HEK293 (cell line): ENCODE data around the gene ZNF654.

Source experiments
- CTCF ChIA-PET: fragments of 350-600 bp; formaldehyde crosslinking; extraction: SDS; loops from one replicate; lab custom pipeline; 2021; ENCODE audit warnings: antibody characterized with exemption; lab: Yijun Ruan, JAX
- POLR2A ChIA-PET: fragments of 300-600 bp; formaldehyde crosslinking; extraction: SDS; loops from one replicate; lab custom pipeline; 2020; ENCODE audit warnings: antibody characterized with exemption, inconsistent platforms; lab: Yijun Ruan, JAX
- H3K27ac ChIP-seq: fragments of 200-500 bp; sonication (Bioruptor generic); 2 replicates; pipeline ENCODE4 v1.5.1; 2014; ENCODE audit warnings: low read depth, low read length, control low read depth, inconsistent platforms; ENCODE audit errors: extremely low read depth
- H3K36me3 ChIP-seq, 2 experiments: fragments of 200-500 bp in 1 of 2; sonication (Bioruptor generic) in 1 of 2; 1 replicate in 1 of 2; 2 replicates in 1 of 2; pipeline ENCODE4 v1.5.1; 2014 to 2017; ENCODE audit warnings: inconsistent platforms in 2 of 2, low read length in 2 of 2; ENCODE audit not compliant: control insufficient read depth in 2 of 2, insufficient read depth in 1 of 2
- H3K4me1 ChIP-seq: fragments of 200-500 bp; sonication (Bioruptor generic); 2 replicates; pipeline ENCODE4 v1.5.1; 2014; ENCODE audit warnings: mild to moderate bottlenecking, low read length, inconsistent platforms; ENCODE audit not compliant: control insufficient read depth, insufficient read depth
- H3K4me3 ChIP-seq: 2 replicates; pipeline ENCODE4 v1.5.1; 2011; ENCODE audit warnings: low read depth, mild to moderate bottlenecking, control low read depth, low read length, moderate library complexity
- H3K9me3 ChIP-seq: fragments of 200-500 bp; sonication (Bioruptor generic); 2 replicates; pipeline ENCODE4 v1.5.1; 2014; ENCODE audit warnings: low read depth, low read length, inconsistent platforms; ENCODE audit not compliant: control insufficient read depth, insufficient read depth
- GLI2 ChIP-seq: fragments of 450-650 bp; formaldehyde crosslinking; IDR thresholded peaks from 2 replicates; pipeline ENCODE4; 2017; ENCODE audit warnings: missing biosample characterization, missing genetic modification characterization, low read depth, borderline replicate concordance
- HOXA7 ChIP-seq: sonication (generic); formaldehyde crosslinking; IDR thresholded peaks from 2 replicates; pipeline ENCODE4 v1.8.1; 2022; ENCODE audit warnings: missing genetic modification reagents, borderline replicate concordance
- HOXD13 ChIP-seq: sonication (generic); formaldehyde crosslinking; IDR thresholded peaks from 2 replicates; pipeline ENCODE4 v1.8.0; 2022; ENCODE audit warnings: missing genetic modification reagents, borderline replicate concordance
- KLF9 ChIP-seq: fragments of 450-650 bp; formaldehyde crosslinking; IDR thresholded peaks from 2 replicates; pipeline ENCODE4 v1.5.1; 2016; ENCODE audit warnings: missing biosample characterization, missing genetic modification characterization, low read depth
- MZF1 ChIP-seq: fragments of 450-650 bp; formaldehyde crosslinking; IDR thresholded peaks from 2 replicates; pipeline ENCODE4 v1.5.1; 2017; ENCODE audit warnings: missing biosample characterization, missing genetic modification characterization, borderline replicate concordance
- OVOL3 ChIP-seq: fragments of 450-650 bp; formaldehyde crosslinking; IDR thresholded peaks from 2 replicates; pipeline ENCODE4 v1.5.1; 2016; ENCODE audit warnings: missing biosample characterization, missing genetic modification characterization
- SCRT2 ChIP-seq: fragments of 450-650 bp; formaldehyde crosslinking; IDR thresholded peaks from 2 replicates; pipeline ENCODE4 v1.5.1; 2016; ENCODE audit warnings: missing biosample characterization, missing genetic modification characterization
- ZFP37 ChIP-seq: fragments of 450-650 bp; formaldehyde crosslinking; IDR thresholded peaks from 2 replicates; pipeline ENCODE4 v1.5.1; 2016; ENCODE audit warnings: missing biosample characterization, missing genetic modification characterization
- ZNF140 ChIP-seq: fragments of 450-650 bp; formaldehyde crosslinking; IDR thresholded peaks from 2 replicates; pipeline ENCODE4 v1.5.1; 2016; ENCODE audit warnings: missing biosample characterization, missing genetic modification characterization
- ZNF146 ChIP-seq: fragments of 450-650 bp; formaldehyde crosslinking; IDR thresholded peaks from 2 replicates; pipeline ENCODE4 v1.5.1; 2016; ENCODE audit warnings: missing biosample characterization, missing genetic modification characterization
- ZNF174 ChIP-seq: fragments of 450-650 bp; formaldehyde crosslinking; IDR thresholded peaks from 2 replicates; pipeline ENCODE4 v1.5.0; 2017; ENCODE audit warnings: missing biosample characterization, mild to moderate bottlenecking, missing genetic modification characterization
- ZNF202 ChIP-seq: fragments of 450-650 bp; formaldehyde crosslinking; IDR thresholded peaks from 2 replicates; pipeline ENCODE4 v1.5.1; 2016; ENCODE audit warnings: missing biosample characterization, missing genetic modification characterization, borderline replicate concordance
- ZNF335 ChIP-seq: fragments of 450-650 bp; formaldehyde crosslinking; conservative IDR thresholded peaks from 2 replicates; pipeline ENCODE4 v1.5.1; 2016; ENCODE audit warnings: missing biosample characterization, missing genetic modification characterization
- ZNF341 ChIP-seq: fragments of 450-650 bp; formaldehyde crosslinking; IDR thresholded peaks from 2 replicates; pipeline ENCODE4; 2016; ENCODE audit warnings: low read depth, missing biosample characterization, missing genetic modification characterization
- ZNF366 ChIP-seq: fragments of 450-650 bp; formaldehyde crosslinking; conservative IDR thresholded peaks from 2 replicates; pipeline ENCODE4 v1.5.1; 2016; ENCODE audit warnings: missing biosample characterization, missing genetic modification characterization
- ZNF548 ChIP-seq: fragments of 450-650 bp; formaldehyde crosslinking; IDR thresholded peaks from 2 replicates; pipeline ENCODE4 v1.5.1; 2016; ENCODE audit warnings: missing biosample characterization, missing genetic modification characterization
- ZNF629 ChIP-seq: fragments of 450-650 bp; formaldehyde crosslinking; IDR thresholded peaks from 2 replicates; pipeline ENCODE4 v1.5.1; 2017; ENCODE audit warnings: missing biosample characterization, missing genetic modification characterization
- ZNF701 ChIP-seq: fragments of 450-650 bp; formaldehyde crosslinking; IDR thresholded peaks from 2 replicates; pipeline ENCODE4 v1.5.1; 2016; ENCODE audit warnings: missing biosample characterization, missing genetic modification characterization
- ZNF747 ChIP-seq: fragments of 450-650 bp; formaldehyde crosslinking; IDR thresholded peaks from 2 replicates; pipeline ENCODE4 v1.5.1; 2016; ENCODE audit warnings: missing biosample characterization, missing genetic modification characterization
- ZNF843 ChIP-seq: fragments of 450-650 bp; formaldehyde crosslinking; IDR thresholded peaks from 2 replicates; pipeline ENCODE4 v1.5.1; 2016; ENCODE audit warnings: missing biosample characterization, missing genetic modification characterization
- TF ChIP-seq, protein P1 (sequence below): IDR thresholded peaks from 2 replicates; pipeline ENCODE4 v1.6.1; 2011; ENCODE audit warnings: mild to moderate bottlenecking, low read depth, low read length, borderline replicate concordance
- TF ChIP-seq, protein P2 (sequence below): fragments of 450-650 bp; formaldehyde crosslinking; IDR thresholded peaks from 2 replicates; pipeline ENCODE4 v1.5.1; 2017; ENCODE audit warnings: missing biosample characterization, missing genetic modification characterization
- TF ChIP-seq, protein P3 (sequence below): fragments of 450-650 bp; formaldehyde crosslinking; IDR thresholded peaks from 2 replicates; pipeline ENCODE4 v1.5.1; 2016; ENCODE audit warnings: missing biosample characterization, missing genetic modification characterization

The ZNF654 gene

DNA sequence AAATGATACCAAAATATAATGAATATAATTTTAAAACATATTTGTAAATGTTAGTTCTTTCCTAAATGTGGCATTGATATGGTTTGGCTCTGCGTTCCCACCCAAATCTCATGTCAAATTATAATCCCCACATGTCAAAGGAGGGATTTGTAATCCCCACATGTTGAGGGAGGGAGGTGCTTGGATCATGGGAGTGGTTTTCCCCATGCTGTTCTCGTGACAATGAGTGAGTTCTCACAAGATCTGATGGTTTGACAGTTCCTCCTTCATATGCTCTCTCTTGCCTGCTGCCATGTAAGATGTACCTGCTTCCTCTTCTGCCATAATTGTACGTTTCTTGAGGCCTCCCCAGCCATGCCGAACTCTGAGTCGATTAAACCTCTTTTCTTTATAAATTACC lies 12.3 kb upstream of the ZNF654 start:
- Histone ChIP-seq H3K36me3 (no peaks in the 10 kb centered on the region), H3K27ac (no peak overlapping the region), H3K9me3 (no peaks in the 10 kb centered on the region), H3K4me3 (no peak overlapping the region), H3K4me1 (no peaks in the 10 kb centered on the region)
- TF ChIP-seq MZF1 (tag by site-specific recombination) (peak; percentile 95), HOXD13 (CRISPR knock-in tag) (no peak)
- ChIA-PET POLR2A (no interaction called here), CTCF (no interaction called here)

DNA sequence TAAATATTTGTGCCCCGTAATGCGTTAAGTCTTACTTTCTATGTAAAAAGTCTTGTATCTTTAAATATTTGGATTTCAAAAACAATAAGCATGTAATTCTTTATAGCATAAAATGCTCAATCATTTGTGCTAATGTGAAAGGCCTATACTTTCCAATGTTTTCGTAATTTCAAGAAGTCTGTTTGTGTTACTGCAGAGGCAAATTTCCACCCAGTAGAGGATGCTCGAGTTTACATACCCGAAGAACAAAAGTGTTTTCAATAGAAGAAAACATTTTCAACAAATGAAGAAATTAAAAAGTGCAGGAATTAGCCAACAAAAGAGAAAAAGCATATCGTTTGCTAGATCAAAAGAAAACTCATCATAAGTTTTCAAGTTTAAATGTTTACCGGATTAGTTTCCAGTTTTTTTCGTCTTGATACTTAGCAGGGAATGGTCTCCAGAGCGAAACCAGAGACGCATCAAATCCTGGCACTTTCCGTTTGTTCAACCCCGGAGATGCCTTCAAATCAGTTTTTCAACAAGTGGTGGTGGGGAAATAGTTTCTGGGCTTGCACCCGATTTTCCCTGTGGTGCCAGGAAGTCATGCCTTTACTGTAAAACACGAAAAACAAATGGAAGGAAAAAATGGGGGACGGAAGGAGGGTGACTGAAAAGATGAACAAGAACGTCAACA lies 1.3 kb upstream of the ZNF654 start:
- ChIA-PET CTCF (no interaction called here), POLR2A (interaction anchor here (1.1 to 2.0 kb wide), 2 partner anchors 37 to 92 kb away, joined by 3 to 16 read pairs; partner anchors contain the start of gene C3orf38)
- Histone ChIP-seq H3K4me3 (peak overlapping the region; percentile 91), H3K9me3 (no peaks in the 10 kb centered on the region), H3K4me1 (no peaks in the 10 kb centered on the region), H3K36me3 (peaks cover 0 to 35% of the 10 kb centered on the region in 2 experiments; a peak in 2 of 3 replicates), H3K27ac (peak overlapping the region; percentile 94; the same call in 1 of the 2 replicates)
- TF ChIP-seq ZNF174 (tag by site-specific recombination), result no peak
- TF ChIP-seq SCRT2 (tag by site-specific recombination), result 0 out of 2 replicates have a peak, but pooled peaks have one; percentile 24
- TF ChIP-seq ZNF341, result no peak
- no peak for TF ChIP-seq ZNF629 (tag by site-specific recombination)
- no peak for TF ChIP-seq ZNF202 (tag by site-specific recombination)
- 0 out of 2 replicates have a peak, but pooled peaks have one; percentile 44 for TF ChIP-seq ZNF335 (tag by site-specific recombination)
- TF ChIP-seq GLI2, result no peak
- no peak for TF ChIP-seq ZNF843 (tag by site-specific recombination)
- TF ChIP-seq ZNF747, result no peak
- TF ChIP-seq, protein P1, sequence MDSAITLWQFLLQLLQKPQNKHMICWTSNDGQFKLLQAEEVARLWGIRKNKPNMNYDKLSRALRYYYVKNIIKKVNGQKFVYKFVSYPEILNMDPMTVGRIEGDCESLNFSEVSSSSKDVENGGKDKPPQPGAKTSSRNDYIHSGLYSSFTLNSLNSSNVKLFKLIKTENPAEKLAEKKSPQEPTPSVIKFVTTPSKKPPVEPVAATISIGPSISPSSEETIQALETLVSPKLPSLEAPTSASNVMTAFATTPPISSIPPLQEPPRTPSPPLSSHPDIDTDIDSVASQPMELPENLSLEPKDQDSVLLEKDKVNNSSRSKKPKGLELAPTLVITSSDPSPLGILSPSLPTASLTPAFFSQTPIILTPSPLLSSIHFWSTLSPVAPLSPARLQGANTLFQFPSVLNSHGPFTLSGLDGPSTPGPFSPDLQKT, result no peak
- TF ChIP-seq, protein P2, sequence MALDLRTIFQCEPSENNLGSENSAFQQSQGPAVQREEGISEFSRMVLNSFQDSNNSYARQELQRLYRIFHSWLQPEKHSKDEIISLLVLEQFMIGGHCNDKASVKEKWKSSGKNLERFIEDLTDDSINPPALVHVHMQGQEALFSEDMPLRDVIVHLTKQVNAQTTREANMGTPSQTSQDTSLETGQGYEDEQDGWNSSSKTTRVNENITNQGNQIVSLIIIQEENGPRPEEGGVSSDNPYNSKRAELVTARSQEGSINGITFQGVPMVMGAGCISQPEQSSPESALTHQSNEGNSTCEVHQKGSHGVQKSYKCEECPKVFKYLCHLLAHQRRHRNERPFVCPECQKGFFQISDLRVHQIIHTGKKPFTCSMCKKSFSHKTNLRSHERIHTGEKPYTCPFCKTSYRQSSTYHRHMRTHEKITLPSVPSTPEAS (tag by site-specific recombination), result no peak

DNA sequence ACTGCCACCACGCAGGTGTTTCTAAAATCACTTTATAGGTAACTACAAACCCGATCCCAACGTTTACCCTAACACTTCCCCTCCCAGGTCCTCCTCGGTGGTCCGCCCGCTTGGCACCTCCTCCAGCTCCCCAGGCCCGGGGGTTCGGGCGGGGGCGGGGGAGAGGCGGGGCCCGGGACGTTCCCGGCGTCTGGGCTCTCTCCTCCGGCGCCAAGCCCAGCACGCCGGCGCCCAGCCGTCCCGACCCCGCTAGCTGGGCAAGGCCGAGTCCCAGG lies 812 bp upstream of the ZNF654 start:
- Histone ChIP-seq H3K36me3 (peaks cover 0 to 35% of the 10 kb centered on the region in 2 experiments; a peak in 2 of 3 replicates), H3K27ac (peak overlapping the region; percentile 94), H3K4me1 (no peaks in the 10 kb centered on the region), H3K4me3 (peak overlapping the region; percentile 91), H3K9me3 (no peaks in the 10 kb centered on the region)
- ChIA-PET CTCF (no interaction called here), POLR2A (interaction anchor here (0.9 to 2.0 kb wide), 4 partner anchors 37 to 517 kb away, joined by 3 to 16 read pairs (median 4); partner anchors contain the start of gene C3orf38)
- TF ChIP-seq ZNF366 (tag by site-specific recombination), result no peak
- TF ChIP-seq, protein P3, sequence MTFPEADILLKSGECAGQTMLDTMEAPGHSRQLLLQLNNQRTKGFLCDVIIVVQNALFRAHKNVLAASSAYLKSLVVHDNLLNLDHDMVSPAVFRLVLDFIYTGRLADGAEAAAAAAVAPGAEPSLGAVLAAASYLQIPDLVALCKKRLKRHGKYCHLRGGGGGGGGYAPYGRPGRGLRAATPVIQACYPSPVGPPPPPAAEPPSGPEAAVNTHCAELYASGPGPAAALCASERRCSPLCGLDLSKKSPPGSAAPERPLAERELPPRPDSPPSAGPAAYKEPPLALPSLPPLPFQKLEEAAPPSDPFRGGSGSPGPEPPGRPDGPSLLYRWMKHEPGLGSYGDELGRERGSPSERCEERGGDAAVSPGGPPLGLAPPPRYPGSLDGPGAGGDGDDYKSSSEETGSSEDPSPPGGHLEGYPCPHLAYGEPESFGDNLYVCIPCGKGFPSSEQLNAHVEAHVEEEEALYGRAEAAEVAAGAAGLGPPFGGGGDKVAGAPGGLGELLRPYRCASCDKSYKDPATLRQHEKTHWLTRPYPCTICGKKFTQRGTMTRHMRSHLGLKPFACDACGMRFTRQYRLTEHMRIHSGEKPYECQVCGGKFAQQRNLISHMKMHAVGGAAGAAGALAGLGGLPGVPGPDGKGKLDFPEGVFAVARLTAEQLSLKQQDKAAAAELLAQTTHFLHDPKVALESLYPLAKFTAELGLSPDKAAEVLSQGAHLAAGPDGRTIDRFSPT, result no peak
- TF ChIP-seq, protein P1, result no peak
- TF ChIP-seq, protein P2 (tag by site-specific recombination), result no peak
- TF ChIP-seq ZNF701 (tag by site-specific recombination), result no peak
- TF ChIP-seq OVOL3 (tag by site-specific recombination), result no peak
- TF ChIP-seq ZNF146 (tag by site-specific recombination), result no peak
- no peak for TF ChIP-seq ZNF140 (tag by site-specific recombination)
- TF ChIP-seq ZNF548 (tag by site-specific recombination), result no peak
- no peak for TF ChIP-seq KLF9 (tag by site-specific recombination)
- TF ChIP-seq HOXA7 (CRISPR knock-in tag), result no peak
- TF ChIP-seq ZFP37 (tag by site-specific recombination), result no peak
